SIG-M5 treated with dmso at 0.1 percent for 504 hours (cell line): ENCODE measurements around the gene EXOC4.

Experiments
- DNase-seq: peaks from one replicate; lab custom pipeline; 2025; ENCODE audit not compliant: unreplicated experiment; lab: John Stamatoyannopoulos, UW

EXOC4 gene

DNA sequence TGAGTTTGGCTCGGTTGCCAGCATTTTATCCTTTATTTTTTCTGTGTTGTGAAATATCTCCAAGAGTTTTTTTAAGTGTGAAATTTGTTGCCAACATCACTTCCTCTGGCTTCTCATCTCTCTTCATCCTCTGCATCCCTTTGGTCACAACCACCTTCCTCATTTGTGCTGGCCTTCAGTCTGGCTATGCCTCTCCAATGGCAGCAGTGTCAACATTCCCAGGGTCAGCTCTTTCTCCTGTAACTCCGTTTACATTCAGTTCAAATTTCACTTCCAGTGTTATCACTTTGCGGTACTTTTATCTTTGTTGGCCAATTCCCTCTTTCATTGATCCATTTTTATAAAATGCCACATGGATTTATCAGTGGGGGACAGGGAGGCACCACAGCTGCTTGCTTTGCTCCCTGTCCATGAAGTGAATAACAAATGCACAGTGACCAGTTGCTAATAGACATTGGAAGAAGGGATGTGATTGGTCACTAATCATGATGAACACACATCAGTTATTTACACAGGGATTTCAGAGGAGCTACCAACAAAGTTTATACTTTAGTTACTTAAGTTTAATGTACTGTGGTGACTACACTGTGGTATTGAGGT, 562.8 kb downstream of the EXOC4 start:
- DNase-seq, result no peak

DNA sequence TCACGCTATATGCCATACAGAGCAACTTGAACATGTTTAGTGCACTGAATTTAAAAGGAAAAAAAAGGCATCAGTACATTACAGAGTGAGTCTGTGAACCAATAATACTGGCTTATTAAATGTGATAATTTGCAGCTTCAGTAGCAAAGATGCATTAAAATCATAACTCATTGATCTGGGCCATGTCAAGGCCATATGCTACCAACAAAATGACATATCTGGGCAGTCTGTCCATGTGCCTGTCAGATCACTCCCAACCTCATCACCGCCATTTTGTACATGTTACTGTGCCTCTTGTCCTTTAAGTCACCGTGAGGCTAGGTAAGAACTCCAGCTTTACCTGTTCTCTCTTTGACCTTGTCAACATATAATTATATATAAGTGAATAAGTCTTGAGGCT, 566.8 kb downstream of the EXOC4 start:
- no peak for DNase-seq

DNA sequence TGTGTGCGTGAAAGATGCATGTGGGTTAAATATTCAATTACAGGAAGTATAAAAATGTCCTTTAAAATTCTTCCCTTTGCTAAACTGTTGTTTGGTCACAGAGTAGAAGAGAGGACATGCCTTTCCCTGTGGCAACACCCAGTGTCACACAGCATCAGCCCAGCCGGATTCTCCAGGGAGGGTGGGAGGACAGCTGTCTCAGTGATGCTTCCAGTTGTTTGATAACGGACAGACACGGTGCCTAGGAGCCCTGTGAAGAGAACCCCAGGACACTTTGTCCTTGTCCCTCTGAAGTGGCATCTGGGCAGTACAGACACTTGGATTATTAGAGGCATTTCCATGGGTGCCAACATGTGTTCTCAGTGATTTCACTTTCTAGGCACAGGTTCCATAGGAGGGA, 567.7 kb downstream of the EXOC4 start:
- DNase-seq, result no peak

DNA sequence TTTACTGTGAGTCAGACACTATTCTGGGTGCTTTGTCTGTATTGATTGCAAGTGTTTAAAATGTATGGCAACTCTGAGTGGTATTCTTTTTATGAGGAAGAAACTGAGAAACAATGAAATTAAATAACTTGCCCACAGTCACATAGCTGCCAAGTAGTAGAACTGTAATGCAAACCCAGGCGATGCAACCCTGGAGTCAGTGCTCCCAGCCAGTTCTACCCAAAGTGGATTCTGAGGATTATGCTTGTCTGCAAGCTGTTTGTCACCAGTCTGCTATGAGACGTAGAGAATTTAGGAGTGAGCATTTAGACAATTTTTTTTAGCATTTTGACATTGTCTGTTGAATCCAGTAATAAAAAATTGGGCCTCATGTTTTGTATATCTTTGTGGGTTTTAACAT, 568.3 kb downstream of the EXOC4 start:
- DNase-seq, result no peak

DNA sequence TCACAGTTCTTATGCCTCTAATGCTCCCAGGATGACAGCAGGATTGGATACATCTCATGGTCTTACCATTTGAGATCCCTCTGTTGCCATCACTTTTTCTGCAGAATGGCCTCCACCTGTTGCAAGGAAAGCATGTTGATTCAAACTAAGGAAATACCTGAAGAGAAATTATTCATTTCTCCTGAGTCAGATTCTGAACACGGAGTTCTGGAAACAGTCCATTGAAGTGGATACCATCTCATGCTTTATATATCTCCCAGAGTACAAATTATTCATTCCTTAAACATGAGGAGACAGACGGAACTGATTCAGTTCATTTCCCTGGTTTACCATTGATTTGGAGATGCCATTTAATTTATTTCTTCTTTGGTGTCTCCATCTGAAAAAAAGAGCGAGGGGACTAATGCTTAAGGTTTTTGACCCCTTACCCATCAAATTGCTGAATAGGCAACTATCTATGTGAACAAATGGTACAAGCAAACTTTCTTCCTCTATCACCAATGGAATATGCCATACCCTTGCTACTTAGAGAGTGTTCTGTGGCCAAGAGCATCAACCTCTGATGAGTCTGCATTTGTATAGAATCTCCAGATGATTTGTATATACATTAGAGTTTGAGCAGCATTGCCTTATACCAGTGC, 569.2 kb downstream of the EXOC4 start:
- DNase-seq, result no peak

DNA sequence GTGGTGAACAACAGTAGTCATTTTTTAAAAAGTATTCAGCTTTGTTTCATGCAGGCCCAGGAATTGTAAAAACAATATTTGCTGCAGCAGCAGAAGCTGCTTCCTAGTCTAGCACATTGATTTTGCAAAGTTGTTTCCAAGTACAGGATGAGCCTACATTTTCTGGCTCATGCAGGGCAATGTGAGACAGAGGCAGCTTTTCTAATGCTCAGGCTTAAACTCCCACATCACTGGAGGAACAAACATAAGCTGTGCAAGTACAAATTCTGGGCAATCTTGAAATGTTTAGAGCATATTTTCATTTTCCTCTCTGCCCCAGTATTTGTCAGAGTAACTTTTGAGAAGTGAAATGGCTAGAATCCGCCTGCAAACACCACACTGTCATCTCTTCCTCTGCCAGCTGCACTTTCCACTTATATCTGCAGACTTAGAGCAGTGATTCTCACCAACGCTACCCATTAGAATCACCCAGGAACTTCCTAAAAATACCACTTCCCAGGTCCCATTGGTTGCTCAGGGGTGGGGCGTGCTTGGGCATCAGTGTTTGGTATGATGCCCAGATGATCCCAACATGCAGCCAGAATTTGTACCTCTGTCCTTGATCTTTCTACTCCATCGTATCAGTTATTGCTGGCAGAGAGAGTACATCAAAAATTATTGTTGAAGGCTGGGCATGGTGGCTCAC, 570.1 kb downstream of the EXOC4 start:
- no peak for DNase-seq

GRCh38 chr7:133824132-133824531, 571.3 kb downstream of the EXOC4 start:
- DNase-seq, result no peak

- no peak for DNase-seq
Observed at GRCh38 chr7:133827707-133828623, 575.1 kb downstream of the EXOC4 start.

DNA sequence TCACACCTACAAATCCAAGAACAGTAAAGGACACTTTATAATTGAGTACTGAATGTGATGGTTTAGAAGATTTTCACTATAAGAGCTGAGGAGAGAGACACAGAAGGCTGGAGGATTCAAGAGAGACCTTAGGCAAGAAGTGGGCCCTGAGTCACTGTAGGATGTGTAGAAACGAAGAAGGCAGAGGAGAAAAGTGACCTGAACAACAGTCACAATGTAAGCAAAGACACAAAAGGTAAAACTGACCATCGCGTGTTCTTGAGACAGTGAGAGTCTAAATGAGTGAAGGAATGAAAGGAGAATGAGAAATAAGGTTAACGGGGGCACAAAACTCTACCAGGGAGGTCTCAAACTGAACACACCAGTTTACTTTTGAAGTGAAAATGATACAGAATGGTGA, 576.0 kb downstream of the EXOC4 start:
- no peak for DNase-seq

GRCh38 chr7:133829336-133829897, 576.5 kb downstream of the EXOC4 start:
- DNase-seq, result no peak

GRCh38 chr7:133830081-133830480, 577.2 kb downstream of the EXOC4 start:
- no peak for DNase-seq

GRCh38 chr7:133836666-133837065, 583.8 kb downstream of the EXOC4 start:
- DNase-seq, result no peak

GRCh38 chr7:133837224-133837623, 584.3 kb downstream of the EXOC4 start:
- DNase-seq, result no peak

GRCh38 chr7:133839121-133839520, 586.2 kb downstream of the EXOC4 start:
- no peak for DNase-seq

GRCh38 chr7:133843341-133843740, 590.5 kb downstream of the EXOC4 start:
- DNase-seq, result no peak

- DNase-seq, result no peak
Observed at GRCh38 chr7:133845005-133845404, 592.1 kb downstream of the EXOC4 start.

- no peak for DNase-seq
Observed at GRCh38 chr7:133846203-133846945, 593.5 kb downstream of the EXOC4 start.

- DNase-seq, result no peak
Observed at GRCh38 chr7:133850497-133851280, 597.8 kb downstream of the EXOC4 start.

GRCh38 chr7:133851411-133851810, 598.5 kb downstream of the EXOC4 start:
- DNase-seq, result no peak
